ENCODE measurements around the gene PLEKHG5.

Gene PLEKHG5

DNA sequence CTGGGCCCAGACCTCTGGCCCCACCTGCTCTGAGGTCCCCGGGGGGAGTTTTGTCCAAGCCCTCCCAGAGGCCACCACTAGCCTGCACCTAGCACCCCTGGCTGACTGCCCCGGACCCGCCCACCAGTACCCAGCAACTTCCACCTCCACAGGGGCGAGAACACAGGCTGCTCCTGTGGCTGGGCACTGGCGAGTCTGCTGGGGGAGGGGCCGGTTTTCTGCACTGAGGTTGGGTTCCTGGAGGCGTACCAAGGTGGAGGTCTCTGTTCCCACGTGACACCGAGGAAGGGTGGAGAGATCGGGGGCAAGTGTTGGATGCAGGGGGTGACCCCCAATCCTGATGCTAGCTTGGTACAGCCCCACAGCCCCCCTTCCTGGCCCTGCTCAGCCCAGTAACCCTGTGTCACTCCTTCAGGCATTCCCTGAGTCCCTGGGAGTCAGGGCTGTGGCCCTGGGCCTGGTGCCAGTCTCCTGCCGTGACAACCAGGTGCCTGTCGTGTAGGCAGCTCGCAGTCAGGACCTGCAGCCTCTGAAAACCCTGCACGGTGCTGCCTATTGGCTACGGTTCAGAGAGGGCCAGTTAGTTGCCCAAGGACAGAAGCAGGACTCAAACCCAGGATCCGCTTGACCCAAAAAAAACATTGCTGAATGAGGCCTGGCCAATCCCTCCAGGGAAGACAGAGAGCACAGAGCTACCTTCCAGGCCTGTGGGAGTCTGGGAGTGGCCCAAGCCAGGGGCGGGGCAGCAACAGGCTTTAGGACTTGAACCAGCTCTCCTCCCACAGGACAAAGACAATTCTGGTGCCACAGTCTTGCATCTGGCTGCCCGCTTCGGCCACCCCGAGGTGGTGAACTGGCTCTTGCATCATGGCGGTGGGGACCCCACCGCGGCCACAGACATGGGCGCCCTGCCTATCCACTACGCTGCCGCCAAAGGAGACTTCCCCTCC is 63.8 kb downstream of the PLEKHG5 start:
- TF ChIP-seq, protein P1, sequence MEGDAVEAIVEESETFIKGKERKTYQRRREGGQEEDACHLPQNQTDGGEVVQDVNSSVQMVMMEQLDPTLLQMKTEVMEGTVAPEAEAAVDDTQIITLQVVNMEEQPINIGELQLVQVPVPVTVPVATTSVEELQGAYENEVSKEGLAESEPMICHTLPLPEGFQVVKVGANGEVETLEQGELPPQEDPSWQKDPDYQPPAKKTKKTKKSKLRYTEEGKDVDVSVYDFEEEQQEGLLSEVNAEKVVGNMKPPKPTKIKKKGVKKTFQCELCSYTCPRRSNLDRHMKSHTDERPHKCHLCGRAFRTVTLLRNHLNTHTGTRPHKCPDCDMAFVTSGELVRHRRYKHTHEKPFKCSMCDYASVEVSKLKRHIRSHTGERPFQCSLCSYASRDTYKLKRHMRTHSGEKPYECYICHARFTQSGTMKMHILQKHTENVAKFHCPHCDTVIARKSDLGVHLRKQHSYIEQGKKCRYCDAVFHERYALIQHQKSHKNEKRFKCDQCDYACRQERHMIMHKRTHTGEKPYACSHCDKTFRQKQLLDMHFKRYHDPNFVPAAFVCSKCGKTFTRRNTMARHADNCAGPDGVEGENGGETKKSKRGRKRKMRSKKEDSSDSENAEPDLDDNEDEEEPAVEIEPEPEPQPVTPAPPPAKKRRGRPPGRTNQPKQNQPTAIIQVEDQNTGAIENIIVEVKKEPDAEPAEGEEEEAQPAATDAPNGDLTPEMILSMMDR (IDR thresholded peaks at IDR 0.05; ENCODE audit: insufficient read depth, low read length, poor library complexity, severe bottlenecking), result no peak
- no peak for DNase-seq (ENCODE audit: extremely low read depth, insufficient read length)
- H3K27me3 ChIP-seq (replicated peaks; ENCODE audit: control insufficient read depth, insufficient read depth, low read length), result no peaks in the 10 kb centered on the region; the same call in 1 of the 2 replicates
- no peak overlapping the region for H3K4me3 ChIP-seq (replicated peaks; ENCODE audit: low read depth, low read length)
- H3K36me3 ChIP-seq (ENCODE audit: control insufficient read depth, insufficient read depth, low read length), result no peaks in the 10 kb centered on the region

DNA sequence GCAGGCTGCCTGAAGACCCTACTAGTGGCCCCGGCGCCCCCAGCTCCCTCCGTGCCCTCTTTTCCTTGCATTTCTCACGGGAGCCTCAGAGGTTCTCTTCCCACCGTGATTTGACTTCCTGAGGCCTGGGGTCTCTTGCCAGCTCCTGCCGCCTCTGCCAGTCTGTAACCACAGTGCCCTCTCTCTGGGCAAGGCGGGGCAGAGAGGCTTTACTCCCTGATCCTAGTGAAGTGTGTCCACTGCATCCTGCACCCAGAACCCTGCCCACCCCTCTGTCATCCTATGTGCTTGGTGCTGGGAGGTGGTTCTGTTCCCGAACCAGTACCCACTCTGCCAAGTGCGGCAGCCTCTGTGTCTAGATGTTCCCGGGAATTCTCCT is 64.5 kb downstream of the PLEKHG5 start:
- DNase-seq (ENCODE audit: extremely low read depth, insufficient read length), result no peak

DNA sequence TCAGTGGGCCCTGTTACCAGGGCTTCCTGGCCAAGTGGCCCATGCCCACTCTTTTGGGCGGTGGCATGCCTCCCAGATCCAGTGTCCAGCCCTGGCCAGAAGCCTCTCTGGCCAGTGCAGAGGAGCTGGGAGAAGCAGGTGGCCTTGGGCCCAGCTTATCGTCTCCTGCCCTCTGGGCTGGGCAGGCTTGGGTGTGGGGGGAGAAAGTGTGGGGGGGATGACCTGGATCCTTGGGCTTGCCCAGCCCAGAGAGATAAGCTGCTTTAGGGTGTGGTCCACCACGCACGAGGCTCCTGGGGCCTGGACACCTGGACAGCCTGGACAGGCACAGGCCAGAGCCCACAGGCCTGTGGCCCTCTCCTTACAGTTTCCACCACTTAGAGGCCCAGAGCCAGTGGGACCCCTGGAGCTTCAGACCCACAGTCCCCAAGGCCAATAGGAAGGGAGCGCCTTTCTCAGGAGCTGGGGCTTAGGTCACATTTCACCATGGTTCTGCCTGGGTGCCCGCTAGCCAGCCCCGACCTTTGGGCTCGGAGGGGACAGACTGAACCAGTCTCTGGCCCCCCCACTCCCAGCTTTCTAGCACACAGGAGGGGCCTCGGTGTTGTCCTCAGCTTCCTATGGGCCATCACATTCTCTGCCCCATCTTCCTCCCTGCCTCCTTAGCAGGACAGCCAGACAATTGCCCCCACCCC is 65.0 kb downstream of the PLEKHG5 start:
- H3K27me3 ChIP-seq (replicated peaks; ENCODE audit: control insufficient read depth, insufficient read depth, low read length), result peaks cover 2% of the 10 kb centered on the region
- H3K36me3 ChIP-seq (ENCODE audit: control insufficient read depth, insufficient read depth, low read length), result no peaks in the 10 kb centered on the region
- no peak overlapping the region for H3K4me3 ChIP-seq (replicated peaks; ENCODE audit: low read depth, low read length)
- TF ChIP-seq, protein P1 (IDR thresholded peaks at IDR 0.05; ENCODE audit: insufficient read depth, low read length, poor library complexity, severe bottlenecking), result no peak
- no peak for DNase-seq (ENCODE audit: extremely low read depth, insufficient read length)

More for the DNA sequence above, 64.5 kb downstream of the PLEKHG5 start:
- TF ChIP-seq, protein P1 (IDR thresholded peaks at IDR 0.05; ENCODE audit: insufficient read depth, low read length, poor library complexity, severe bottlenecking), result no peak
- Histone ChIP-seq H3K4me3 (replicated peaks; ENCODE audit: low read depth, low read length) (no peak overlapping the region), H3K36me3 (ENCODE audit: control insufficient read depth, insufficient read depth, low read length) (no peaks in the 10 kb centered on the region), H3K27me3 (replicated peaks; ENCODE audit: control insufficient read depth, insufficient read depth, low read length) (no peaks in the 10 kb centered on the region; the same call in 1 of the 2 replicates)

DNA sequence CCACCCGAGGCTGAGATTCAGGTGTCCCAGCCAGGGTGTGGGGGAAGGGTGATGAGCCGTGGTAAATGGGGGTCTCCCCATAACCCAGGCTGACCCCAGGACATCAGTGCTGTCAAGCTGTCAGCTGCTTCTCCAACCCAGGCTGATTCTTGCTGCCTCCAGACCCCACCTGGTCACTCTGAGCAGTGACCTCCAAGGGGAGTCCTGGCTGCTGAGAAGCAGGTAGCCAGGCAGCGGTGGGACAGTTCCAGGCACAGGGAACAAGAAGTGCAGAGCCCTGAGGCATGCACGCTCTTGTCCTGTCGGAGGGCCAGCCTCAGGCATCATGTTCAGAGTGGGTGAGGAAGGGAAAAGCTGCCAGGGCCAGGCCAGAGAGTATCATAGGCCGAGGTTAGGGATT is 65.8 kb downstream of the PLEKHG5 start:
- DNase-seq (ENCODE audit: extremely low read depth, insufficient read length), result no peak
- Histone ChIP-seq H3K27me3 (replicated peaks; ENCODE audit: control insufficient read depth, insufficient read depth, low read length) (peaks cover 4% of the 10 kb centered on the region), H3K4me3 (replicated peaks; ENCODE audit: low read depth, low read length) (no peak overlapping the region), H3K36me3 (ENCODE audit: control insufficient read depth, insufficient read depth, low read length) (no peaks in the 10 kb centered on the region)
- TF ChIP-seq, protein P1 (IDR thresholded peaks at IDR 0.05; ENCODE audit: insufficient read depth, low read length, poor library complexity, severe bottlenecking), result no peak

DNA sequence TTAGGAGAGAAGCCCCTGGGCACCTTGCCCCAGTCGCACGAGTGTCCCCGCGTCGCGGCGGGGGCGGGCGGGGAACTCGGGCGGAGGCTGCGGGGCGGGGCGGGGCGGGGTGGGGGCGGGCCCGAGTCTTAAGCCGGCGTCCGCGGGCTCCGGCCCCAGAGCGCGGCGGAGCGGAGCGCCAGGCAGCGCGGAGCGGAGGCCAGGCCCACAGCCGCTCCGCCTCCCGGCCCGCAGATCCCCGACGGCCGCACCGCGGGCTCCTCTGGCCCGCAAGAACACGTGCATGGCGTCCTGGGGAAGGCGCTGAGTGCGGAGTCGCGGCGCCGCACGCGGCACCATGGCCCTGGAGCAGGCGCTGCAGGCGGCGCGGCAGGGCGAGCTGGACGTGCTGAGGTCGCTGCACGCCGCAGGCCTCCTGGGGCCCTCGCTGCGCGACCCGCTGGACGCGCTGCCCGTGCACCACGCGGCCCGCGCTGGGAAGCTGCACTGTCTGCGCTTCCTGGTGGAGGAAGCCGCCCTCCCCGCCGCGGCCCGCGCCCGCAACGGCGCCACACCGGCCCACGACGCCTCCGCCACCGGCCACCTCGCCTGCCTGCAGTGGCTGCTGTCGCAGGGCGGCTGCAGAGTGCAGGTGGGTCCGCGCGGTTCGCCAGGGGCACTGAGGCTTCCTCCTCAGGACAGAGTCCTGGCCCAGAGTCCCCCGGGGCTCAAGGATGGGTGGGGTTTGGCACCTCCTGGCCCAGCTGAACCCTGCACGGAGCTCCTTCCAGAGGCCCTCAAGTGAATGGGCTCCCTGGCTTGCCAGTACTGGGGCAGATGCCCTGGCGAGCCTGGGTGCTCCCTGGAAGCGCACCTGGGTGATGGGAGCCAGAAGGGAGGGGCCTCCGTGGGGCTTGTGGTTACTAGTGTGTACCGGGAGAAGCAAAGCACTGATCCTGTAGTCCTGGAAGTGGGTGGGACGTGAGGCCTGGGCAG is 66.6 kb downstream of the PLEKHG5 start, which contains the start of gene ESPN:
TSS of gene ESPN (plus strand) at position 158 of the 975 bp plus-strand sequence. CDS start at position 338, 180 bp downstream.
- TF ChIP-seq, protein P1 (IDR thresholded peaks at IDR 0.05; ENCODE audit: insufficient read depth, low read length, poor library complexity, severe bottlenecking), result no peak
- Histone ChIP-seq H3K27me3 (replicated peaks; ENCODE audit: control insufficient read depth, insufficient read depth, low read length) (peaks cover 6% of the 10 kb centered on the region), H3K36me3 (ENCODE audit: control insufficient read depth, insufficient read depth, low read length) (no peaks in the 10 kb centered on the region), H3K4me3 (replicated peaks; ENCODE audit: low read depth, low read length) (no peak within 1 kb of the TSS)
- no peak for DNase-seq (ENCODE audit: extremely low read depth, insufficient read length)

Data from GM06990 (cell line).